GM13977 (cell line): ENCODE data around the gene HAUS6.

Experiments
- DNase-seq: peaks from one replicate; pipeline ENCODE4 v3.0.0; 2012; ENCODE audit warnings: low spot score
- in situ Hi-C: fragments of 300-500 bp; cut with MboI; formaldehyde crosslinking; loops from one replicate; pipeline ENCODE4 v1.12.0; 2022; ENCODE audit warnings: low sequenced_read_pairs, low pct_unique_long_range_greater_than_20kb, mixed read lengths, inconsistent platforms; ENCODE audit not compliant: unreplicated experiment
- TF ChIP-seq, protein P1 (sequence below): IDR thresholded peaks from 2 replicates; pipeline ENCODE4 v1.5.1; 2012; ENCODE audit warnings: mild to moderate bottlenecking, control low read depth; ENCODE audit not compliant: insufficient read depth; ENCODE audit errors: extremely low read depth, missing control alignments

HAUS6 gene

DNA sequence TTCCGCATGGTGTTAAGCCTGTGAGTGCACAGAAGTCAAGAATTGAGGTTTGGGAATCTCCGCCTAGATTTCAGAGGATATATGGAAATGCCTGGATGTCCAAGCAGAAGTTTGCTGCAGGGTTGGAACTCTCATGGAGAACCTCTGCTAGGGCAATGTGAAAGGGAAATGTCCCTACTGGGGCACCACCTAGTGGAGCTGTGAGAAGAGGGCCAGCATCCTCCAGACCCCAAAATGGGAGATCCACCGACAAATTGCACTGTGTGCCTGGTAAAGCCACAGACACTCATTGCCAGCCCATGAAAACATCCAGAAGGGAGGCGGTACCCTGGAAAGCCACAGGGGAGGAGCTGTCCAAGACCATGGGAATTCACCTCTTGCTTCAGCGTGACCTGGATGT is 66.1 kb downstream of the HAUS6 start:
- DNase-seq, result no peak
- in situ Hi-C loops, result loop anchor here (25.0 kb wide), 1 partner anchor 774 kb away; no protein-coding TSS in a partner anchor
- TF ChIP-seq, protein P1, sequence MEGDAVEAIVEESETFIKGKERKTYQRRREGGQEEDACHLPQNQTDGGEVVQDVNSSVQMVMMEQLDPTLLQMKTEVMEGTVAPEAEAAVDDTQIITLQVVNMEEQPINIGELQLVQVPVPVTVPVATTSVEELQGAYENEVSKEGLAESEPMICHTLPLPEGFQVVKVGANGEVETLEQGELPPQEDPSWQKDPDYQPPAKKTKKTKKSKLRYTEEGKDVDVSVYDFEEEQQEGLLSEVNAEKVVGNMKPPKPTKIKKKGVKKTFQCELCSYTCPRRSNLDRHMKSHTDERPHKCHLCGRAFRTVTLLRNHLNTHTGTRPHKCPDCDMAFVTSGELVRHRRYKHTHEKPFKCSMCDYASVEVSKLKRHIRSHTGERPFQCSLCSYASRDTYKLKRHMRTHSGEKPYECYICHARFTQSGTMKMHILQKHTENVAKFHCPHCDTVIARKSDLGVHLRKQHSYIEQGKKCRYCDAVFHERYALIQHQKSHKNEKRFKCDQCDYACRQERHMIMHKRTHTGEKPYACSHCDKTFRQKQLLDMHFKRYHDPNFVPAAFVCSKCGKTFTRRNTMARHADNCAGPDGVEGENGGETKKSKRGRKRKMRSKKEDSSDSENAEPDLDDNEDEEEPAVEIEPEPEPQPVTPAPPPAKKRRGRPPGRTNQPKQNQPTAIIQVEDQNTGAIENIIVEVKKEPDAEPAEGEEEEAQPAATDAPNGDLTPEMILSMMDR, result peak; percentile 22

- no peak for DNase-seq
- TF ChIP-seq, protein P1, result no peak
- in situ Hi-C loops, result loop anchor here (25.0 kb wide), 1 partner anchor 771 kb away; no protein-coding TSS in a partner anchor
These were observed 69.7 kb downstream of the HAUS6 start, which contains the start of gene SAXO1 for GRCh38 chr9:19033015-19033414. SAXO1 (minus strand) TSS chr9:19033209; CDS start chr9:19032908, 301 bp downstream.

GRCh38 chr9:19032406-19032805 is 70.3 kb downstream of the HAUS6 start:
- DNase-seq, result no peak
- in situ Hi-C loops, result loop anchor here (25.0 kb wide), 1 partner anchor 770 kb away; no protein-coding TSS in a partner anchor
- TF ChIP-seq, protein P1, result no peak

DNA sequence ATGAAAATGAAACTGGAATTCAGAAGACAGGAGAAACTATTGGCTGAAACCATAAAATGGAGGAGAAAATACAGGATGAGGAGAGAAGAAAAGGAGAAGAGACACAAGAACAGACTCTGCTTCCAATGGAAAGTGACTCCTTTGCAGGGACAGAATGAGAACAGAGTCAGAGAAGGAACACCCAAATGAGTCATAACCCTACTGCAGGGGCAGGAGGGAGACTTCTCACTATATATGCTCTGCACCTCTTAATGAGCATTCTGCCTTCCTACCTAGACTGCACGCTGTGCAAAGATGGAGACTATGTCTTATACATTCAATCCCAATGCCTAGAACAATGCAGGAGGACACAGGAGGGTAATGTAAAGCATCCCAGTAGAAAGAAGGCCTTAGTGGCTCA is 71.8 kb downstream of the HAUS6 start:
- TF ChIP-seq, protein P1, result no peak
- DNase-seq, result peak; percentile 45
- in situ Hi-C loops, result loop anchor here (25.0 kb wide), 1 partner anchor 769 kb away; no protein-coding TSS in a partner anchor

GRCh38 chr9:19028835-19029451 is 73.8 kb downstream of the HAUS6 start:
- in situ Hi-C loops, result loop anchor here (25.0 kb wide), 1 partner anchor 767 kb away; no protein-coding TSS in a partner anchor
- TF ChIP-seq, protein P1, result peak; percentile 74
- peak; percentile 72 for DNase-seq

DNA sequence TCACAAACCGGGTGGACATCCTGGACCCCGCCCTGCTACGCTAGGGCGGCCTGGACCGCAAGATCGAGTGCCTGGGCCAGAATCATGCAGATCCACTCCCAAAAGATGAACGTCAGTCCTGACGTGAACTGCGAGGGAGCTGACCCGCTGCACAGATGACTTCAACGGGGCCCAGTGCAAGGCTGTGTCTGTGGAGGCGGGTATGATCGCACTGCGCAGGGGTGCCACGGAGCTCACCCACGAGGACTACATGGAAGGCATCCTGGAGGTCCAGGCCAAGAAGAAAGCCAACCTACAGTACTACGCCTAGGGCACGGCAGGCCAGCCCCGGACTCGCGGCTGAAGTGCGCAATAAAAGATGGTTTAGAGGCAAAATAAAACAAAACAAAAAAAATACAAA is 74.9 kb downstream of the HAUS6 start:
- TF ChIP-seq, protein P1, result no peak
- in situ Hi-C loops, result loop anchor here (25.0 kb wide), 1 partner anchor 766 kb away; no protein-coding TSS in a partner anchor
- DNase-seq, result no peak
